Uterus (tissue), 4 donors: ENCODE data around the gene GMDS. TPM values are rescaled to one million over a fixed set of nuclear protein-coding genes. Genes with fewer than 3 reads are reported as not detected.

ENCODE experiments used
- DNase-seq, 2 donors: peaks; one replicate each; pipeline ENCODE4 v3.0.0-alpha.2; 2019 to 2020
- H3K27ac ChIP-seq, 2 donors: fragments of 200-600 bp; sonication (generic); 1 replicate in 1 of 2; 2 replicates in 1 of 2; pipeline ENCODE4 v1.5.1; 2016 to 2018
- H3K27me3 ChIP-seq, 2 donors: fragments of 200-600 bp; sonication (generic); one replicate each; pipeline ENCODE4 v1.5.1; 2018 to 2019; ENCODE audit warnings: control low read depth in 1 of 2
- H3K36me3 ChIP-seq, 2 donors: fragments of 200-600 bp; sonication (generic); one replicate each; pipeline ENCODE4 v1.5.1; 2019; ENCODE audit warnings: control low read depth in 1 of 2
- H3K4me1 ChIP-seq, 2 donors: fragments of 200-600 bp; sonication (generic); one replicate each; pipeline ENCODE4 v1.5.1; 2018 to 2019; ENCODE audit warnings: control low read depth in 1 of 2
- H3K4me3 ChIP-seq, 2 donors: fragments of 200-600 bp; sonication (generic); 1 replicate in 1 of 2; 2 replicates in 1 of 2; pipeline ENCODE4 v1.5.1; 2018 to 2019; ENCODE audit warnings: mild to moderate bottlenecking in 1 of 2
- H3K9me3 ChIP-seq, 2 donors: fragments of 200-600 bp; sonication (generic); one replicate each; pipeline ENCODE4 v1.5.1; 2019; ENCODE audit warnings: control low read depth in 1 of 2
- CTCF ChIP-seq, 4 experiments: fragments of 200-600 bp in 2 of 4; fragments of 450-650 bp in 2 of 4; sonication (generic) in 2 of 4; IDR thresholded peaks; one replicate each; pipeline ENCODE4 v1.5.1; 2016 to 2019; ENCODE audit warnings: antibody characterized with exemption in 4 of 4, mild to moderate bottlenecking in 2 of 4, moderate library complexity in 1 of 4
- POLR2A ChIP-seq, 2 donors: fragments of 450-650 bp; IDR thresholded peaks; one replicate each; pipeline ENCODE4 v1.6.1; 2016; ENCODE audit warnings: antibody characterized with exemption in 2 of 2, mild to moderate bottlenecking in 1 of 2, moderate library complexity in 1 of 2
- intact Hi-C: fragments of 100-400 bp; cut with DNase I; formaldehyde crosslinking; loops from one replicate; pipeline ENCODE4 v1.15.1; 2023; ENCODE audit warnings: low total_unique reads
- total RNA-seq, 4 donors: library from RNA; depleted of rRNA in 3 of 4; stranded (reverse); fragments of >200 nt in 3 of 4; gene quantifications; one replicate each; pipeline versions ENCODE4 v1.1.0 to v1.2.4, GENCODE V29; 2014 to 2023
- donor health status: DM: yes; HTN: yes; CAD: no.

GMDS gene
- total RNA-seq, 4 donors from 2014 or later = 5.3 to 17.4 (median 12.9) TPM

DNA sequence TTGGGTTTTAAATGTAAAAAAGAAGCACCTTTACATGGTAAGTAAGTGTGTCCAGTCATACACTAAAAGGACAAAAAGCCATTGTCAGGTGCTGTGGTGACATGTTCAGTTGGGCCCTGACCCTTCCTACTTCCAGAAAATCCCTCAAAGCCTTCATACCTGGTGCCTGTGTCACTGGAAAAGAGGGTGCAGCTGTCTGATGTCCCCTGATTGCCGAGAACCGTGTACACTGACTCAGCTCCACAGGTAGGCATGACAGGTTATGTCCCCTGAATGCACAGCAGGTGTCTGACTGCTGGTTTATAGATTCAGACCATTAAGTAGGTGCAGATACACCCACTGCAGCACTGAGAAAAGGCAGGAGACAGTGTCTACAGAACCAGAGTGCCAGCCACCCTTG is 536.6 kb downstream of the GMDS start:
- TF ChIP-seq POLR2A (IDR thresholded peaks at IDR 0.05) (no peak), CTCF (IDR thresholded peaks at IDR 0.05) (no peak)
- DNase-seq = no peak
- H3K27me3 ChIP-seq = no peaks in the 10 kb centered on the region
- no peak overlapping the region for H3K27ac ChIP-seq
- intact Hi-C loops = no loop called here
- H3K36me3 ChIP-seq = no peaks in the 10 kb centered on the region
- no peak overlapping the region for H3K4me3 ChIP-seq
- no peaks in the 10 kb centered on the region for H3K4me1 ChIP-seq
- no peaks in the 10 kb centered on the region for H3K9me3 ChIP-seq

DNA sequence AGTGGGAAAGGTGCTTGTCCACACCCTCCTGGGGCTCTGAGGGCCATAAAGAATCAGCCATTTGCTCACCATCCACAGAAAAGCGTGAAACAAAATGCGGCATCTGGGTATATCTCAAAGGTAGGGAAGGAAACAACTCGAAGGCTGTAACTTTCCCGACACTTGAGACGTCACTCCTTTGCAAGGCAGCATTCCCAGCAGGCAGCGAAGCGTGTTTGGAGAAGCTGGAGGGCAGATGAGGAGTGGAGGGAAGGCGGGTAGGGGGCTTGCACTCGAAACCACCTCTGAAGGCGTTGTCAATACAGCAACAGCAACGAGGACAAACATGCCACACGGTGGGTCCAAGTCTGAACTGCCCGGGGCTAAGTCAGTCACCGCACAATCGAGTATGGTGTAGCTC is 537.3 kb downstream of the GMDS start:
- no peak for DNase-seq
- Histone ChIP-seq H3K36me3 (no peaks in the 10 kb centered on the region), H3K4me3 (no peak overlapping the region), H3K27me3 (no peaks in the 10 kb centered on the region), H3K4me1 (no peaks in the 10 kb centered on the region), H3K9me3 (no peaks in the 10 kb centered on the region), H3K27ac (no peak overlapping the region)
- intact Hi-C loops = no loop called here
- TF ChIP-seq POLR2A (IDR thresholded peaks at IDR 0.05) (no peak), CTCF (IDR thresholded peaks at IDR 0.05) (no peak)

DNA sequence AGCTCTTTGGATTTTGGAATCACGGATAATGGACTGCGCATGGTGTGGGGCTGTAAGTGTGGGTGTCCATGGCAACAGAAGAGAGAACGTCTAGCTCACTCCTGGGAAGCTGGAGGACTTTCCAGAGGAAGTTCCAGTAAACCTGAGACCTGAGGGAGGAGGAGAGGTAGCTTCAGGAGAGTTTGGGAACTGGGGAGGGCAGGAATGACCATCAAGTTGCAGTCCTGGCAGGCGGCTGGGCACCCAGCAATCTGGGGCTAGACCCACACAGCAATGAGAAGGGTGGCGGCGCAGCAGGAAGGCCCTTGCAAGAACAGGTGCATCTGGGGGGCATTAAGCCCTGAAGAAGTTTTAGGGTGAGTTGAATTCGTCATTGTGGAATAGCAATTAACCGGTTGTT is 539.8 kb downstream of the GMDS start:
- intact Hi-C loops = no loop called here
- Histone ChIP-seq H3K27ac (no peak overlapping the region), H3K4me1 (no peaks in the 10 kb centered on the region), H3K36me3 (no peaks in the 10 kb centered on the region), H3K9me3 (no peaks in the 10 kb centered on the region), H3K4me3 (no peak overlapping the region), H3K27me3 (no peaks in the 10 kb centered on the region)
- TF ChIP-seq CTCF (IDR thresholded peaks at IDR 0.05) = no peak
- no peak for TF ChIP-seq POLR2A (IDR thresholded peaks at IDR 0.05)
- DNase-seq = no peak

- Histone ChIP-seq H3K36me3 (no peaks in the 10 kb centered on the region), H3K4me3 (no peak overlapping the region), H3K27me3 (no peaks in the 10 kb centered on the region), H3K4me1 (no peaks in the 10 kb centered on the region), H3K27ac (no peak overlapping the region), H3K9me3 (no peaks in the 10 kb centered on the region)
- intact Hi-C loops = no loop called here
- no peak for DNase-seq
- no peak for TF ChIP-seq POLR2A (IDR thresholded peaks at IDR 0.05)
- no peak for TF ChIP-seq CTCF (IDR thresholded peaks at IDR 0.05)
Observed at GRCh38 chr6:1705183-1705582, 540.2 kb downstream of the GMDS start.

DNA sequence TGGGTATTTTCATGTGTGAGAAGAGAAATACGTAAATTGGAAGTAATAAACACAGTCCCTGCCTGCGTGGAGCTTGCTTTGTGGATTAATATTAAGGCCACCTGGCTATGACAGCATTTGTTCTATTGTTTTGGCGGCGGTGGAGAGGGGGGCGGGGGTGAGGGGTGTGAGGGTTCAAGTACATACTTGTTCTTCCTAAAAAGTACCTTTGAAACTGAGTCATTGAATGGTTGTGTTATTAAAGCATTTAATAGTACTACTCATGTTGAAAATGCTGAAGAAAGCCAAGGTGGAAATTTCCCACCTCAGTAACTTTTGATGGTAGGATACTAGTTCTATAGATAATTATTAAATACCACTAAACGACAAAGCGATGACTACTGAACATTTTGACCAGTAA is 540.7 kb downstream of the GMDS start:
- no peaks in the 10 kb centered on the region for H3K4me1 ChIP-seq
- no peak for TF ChIP-seq POLR2A (IDR thresholded peaks at IDR 0.05)
- no peak for TF ChIP-seq CTCF (IDR thresholded peaks at IDR 0.05)
- H3K27me3 ChIP-seq = no peaks in the 10 kb centered on the region
- no peak overlapping the region for H3K27ac ChIP-seq
- no peak overlapping the region for H3K4me3 ChIP-seq
- H3K36me3 ChIP-seq = no peaks in the 10 kb centered on the region
- no peak for DNase-seq
- no peaks in the 10 kb centered on the region for H3K9me3 ChIP-seq
- intact Hi-C loops = no loop called here
